Measurements from ENCODE around the gene SEPTIN2. TPM values are rescaled to one million over a fixed set of nuclear protein-coding genes. Genes with fewer than 3 reads are reported as not detected.
"Not testable (repeated sequence)": the region's sequence is repeated elsewhere in the genome, so short reads cannot be mapped to it uniquely, and the experiment has no call there.

The SEPTIN2 gene
- total RNA-seq, 2 donors from 2014 or later = 269 to 272 TPM

- H3K4me3 Mint-ChIP-seq = no peak overlapping the region
- DNase-seq (no peak), ATAC-seq (replicated peaks in 1 of 2) (no peak)
- no peaks in the 10 kb centered on the region for H3K27me3 Mint-ChIP-seq (ENCODE audit: low read depth)
- no peak overlapping the region for H3K27ac Mint-ChIP-seq
- H3K36me3 Mint-ChIP-seq (ENCODE audit: insufficient read depth in 2 of 2) = peaks cover 2 to 3% of the 10 kb centered on the region in 2 donors
- peaks cover 20% of the 10 kb centered on the region for H3K4me1 Mint-ChIP-seq (ENCODE audit: low read depth)
- H3K9me3 Mint-ChIP-seq = peaks cover 0 to 1% of the 10 kb centered on the region in 2 donors
These were observed 76.4 kb downstream of the SEPTIN2 start for GRCh38 chr2:241391892-241392665.

- peaks cover 20% of the 10 kb centered on the region for H3K4me1 Mint-ChIP-seq (ENCODE audit: low read depth)
- H3K27me3 Mint-ChIP-seq (ENCODE audit: low read depth); H3K9me3 Mint-ChIP-seq; H3K36me3 Mint-ChIP-seq (ENCODE audit: insufficient read depth in 2 of 2); H3K4me3 Mint-ChIP-seq; ATAC-seq (replicated peaks in 1 of 2); H3K27ac Mint-ChIP-seq; DNase-seq: not testable (repeated sequence)
These were observed 77.0 kb downstream of the SEPTIN2 start for GRCh38 chr2:241392753-241393152.

- Mint-ChIP-seq H3K27ac (no peak overlapping the region), H3K27me3 (ENCODE audit: low read depth) (no peaks in the 10 kb centered on the region), H3K9me3 (no peaks in the 10 kb centered on the region), H3K4me1 (ENCODE audit: low read depth) (peaks cover 20% of the 10 kb centered on the region), H3K36me3 (ENCODE audit: insufficient read depth in 2 of 2) (peaks cover 2% of the 10 kb centered on the region in 2 donors), H3K4me3 (no peak overlapping the region)
- ATAC-seq (replicated peaks in 1 of 2) = peak in 1 of 2 donors; percentile 59
- DNase-seq = no peak
These were observed 77.9 kb downstream of the SEPTIN2 start for GRCh38 chr2:241393524-241394196.

- ATAC-seq (replicated peaks in 1 of 2); H3K4me1 Mint-ChIP-seq (ENCODE audit: low read depth); H3K27ac Mint-ChIP-seq; DNase-seq; H3K27me3 Mint-ChIP-seq (ENCODE audit: low read depth); H3K4me3 Mint-ChIP-seq; H3K36me3 Mint-ChIP-seq (ENCODE audit: insufficient read depth in 2 of 2); H3K9me3 Mint-ChIP-seq: not testable (repeated sequence)
These were observed 81.1 kb downstream of the SEPTIN2 start for GRCh38 chr2:241396809-241397208.

GRCh38 chr2:241399941-241400922 is 84.5 kb downstream of the SEPTIN2 start:
- H3K27me3 Mint-ChIP-seq (ENCODE audit: low read depth) = no peaks in the 10 kb centered on the region
- no peak for ATAC-seq (replicated peaks in 1 of 2)
- no peak for DNase-seq
- H3K36me3 Mint-ChIP-seq (ENCODE audit: insufficient read depth in 2 of 2) = peaks cover 0 to 2% of the 10 kb centered on the region in 2 donors
- H3K9me3 Mint-ChIP-seq = no peaks in the 10 kb centered on the region
- no peaks in the 10 kb centered on the region for H3K4me1 Mint-ChIP-seq (ENCODE audit: low read depth)
- H3K4me3 Mint-ChIP-seq = no peak overlapping the region
- no peak overlapping the region for H3K27ac Mint-ChIP-seq

Other genes with a start within 250 kb of the SEPTIN2 start
- 10 to 100 TPM; 48.7 to 53.7 TPM for gene MTERF4, start 213.6 kb upstream of the SEPTIN2 start, total RNA-seq
- 100 to 1,000 TPM; 123 to 171 TPM for gene PASK, start 166.5 kb upstream of the SEPTIN2 start, total RNA-seq
- gene PPP1R7, start 165.5 kb upstream of the SEPTIN2 start, total RNA-seq = 10 to 100 TPM; 89.1 to 97.8 TPM
- gene ANO7, start 127.2 kb upstream of the SEPTIN2 start, total RNA-seq = under 1 TPM; 0.72 to 0.90 TPM
- 100 to 1,000 TPM; 272 to 283 TPM for gene HDLBP, start 253 bp upstream of the SEPTIN2 start, total RNA-seq
- 10 to 100 TPM; 30.2 to 30.8 TPM for gene FARP2, start 40.4 kb downstream of the SEPTIN2 start, total RNA-seq
- gene STK25, start 192.7 kb downstream of the SEPTIN2 start, total RNA-seq = 10 to 100 TPM; 81.6 to 83.5 TPM
- under 1 TPM in 1 of 2 donors, not detected in 1; 0.10 TPM for gene BOK, start 242.8 kb downstream of the SEPTIN2 start, total RNA-seq

Measured in activated T-cell treated with anti-CD3 and anti-CD28 coated beads, Interleukin-2, amount 50 U/mL, for 72 hours (primary cell).